ENCODE measurements around the gene SGCD. TPM values are rescaled to one million over a fixed set of nuclear protein-coding genes. Genes with fewer than 3 reads are reported as not detected.

The SGCD gene
- 32.9 TPM for total RNA-seq

DNA sequence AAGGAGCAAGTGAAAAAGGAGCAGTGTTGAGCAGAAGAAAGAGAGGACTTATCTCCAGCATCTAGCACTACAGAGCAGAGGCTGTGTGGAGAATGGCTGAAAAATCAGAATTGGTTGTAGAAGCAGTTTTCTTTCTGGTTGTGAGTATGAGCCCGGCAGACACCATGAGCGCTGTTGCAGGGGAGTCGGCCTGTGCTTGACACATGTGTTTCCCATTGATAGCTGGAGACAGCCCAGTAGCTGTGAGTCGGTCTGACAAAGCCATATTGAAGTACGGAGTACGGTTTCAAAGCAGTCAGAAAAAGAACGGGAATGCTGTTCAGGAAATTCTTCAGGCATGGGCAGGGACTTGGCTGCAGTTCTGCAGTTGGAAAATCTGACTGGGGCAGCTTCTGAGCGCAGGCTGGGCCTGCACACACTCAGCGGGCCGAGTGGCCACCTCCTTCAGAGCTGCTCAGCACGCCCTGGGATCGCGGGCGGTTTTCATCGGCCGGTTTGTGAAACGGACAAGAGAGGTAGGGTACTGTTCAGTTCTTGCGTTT lies at the start of gene SGCD:
Gene SGCD, plus strand, starts transcription at position 447 of the 542 bp plus-strand sequence.
- ATAC-seq (peak; percentile 93), DNase-seq (ENCODE audit: low spot score) (peak; percentile 78)
- intact Hi-C loops (cut with DNase I) = no loop called here

DNA sequence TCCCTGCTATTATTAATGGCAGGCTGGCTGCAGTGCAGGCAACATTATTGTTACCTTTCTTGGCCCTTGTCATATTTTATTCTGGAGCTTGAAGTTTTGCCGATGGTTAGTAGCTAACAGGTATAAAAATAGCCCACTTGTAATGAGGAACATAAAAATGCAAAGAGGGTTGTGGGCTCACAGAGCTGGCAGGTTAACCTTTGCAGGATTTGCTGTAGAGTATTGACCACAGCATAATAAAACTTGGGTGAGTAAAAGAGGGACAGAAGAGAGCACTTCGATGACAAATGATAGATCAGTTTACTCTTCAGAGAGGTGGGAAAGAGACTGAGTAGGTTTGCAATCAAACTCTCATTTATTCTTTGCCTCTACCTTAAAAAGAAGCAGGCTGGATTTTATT lies 49.7 kb upstream of the SGCD start:
- no peak for ATAC-seq
- DNase-seq (ENCODE audit: low spot score) = no peak
- intact Hi-C loops (cut with DNase I) = no loop called here

DNA sequence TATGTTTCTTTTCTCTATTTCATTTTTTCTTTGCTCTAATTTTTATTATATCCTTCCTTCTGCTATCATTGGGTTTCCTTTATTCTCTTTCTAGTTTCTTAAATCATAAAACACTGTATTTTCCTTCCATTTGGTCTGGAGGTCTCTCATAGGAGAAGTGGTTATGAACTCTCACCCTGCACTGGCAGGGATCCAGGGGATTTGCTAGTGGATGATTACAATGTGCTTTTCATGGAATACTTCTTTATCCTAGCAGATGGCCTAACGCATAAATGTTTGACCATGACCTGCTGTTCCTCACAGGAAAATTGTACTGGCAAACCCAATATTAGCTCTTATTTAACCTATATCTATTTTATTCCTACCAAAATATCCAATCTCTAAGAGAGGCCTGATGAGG lies 31.5 kb upstream of the SGCD start:
- DNase-seq (ENCODE audit: low spot score) (peak; percentile 74), ATAC-seq (peak; percentile 65)
- intact Hi-C loops (cut with DNase I) = no loop called here

DNA sequence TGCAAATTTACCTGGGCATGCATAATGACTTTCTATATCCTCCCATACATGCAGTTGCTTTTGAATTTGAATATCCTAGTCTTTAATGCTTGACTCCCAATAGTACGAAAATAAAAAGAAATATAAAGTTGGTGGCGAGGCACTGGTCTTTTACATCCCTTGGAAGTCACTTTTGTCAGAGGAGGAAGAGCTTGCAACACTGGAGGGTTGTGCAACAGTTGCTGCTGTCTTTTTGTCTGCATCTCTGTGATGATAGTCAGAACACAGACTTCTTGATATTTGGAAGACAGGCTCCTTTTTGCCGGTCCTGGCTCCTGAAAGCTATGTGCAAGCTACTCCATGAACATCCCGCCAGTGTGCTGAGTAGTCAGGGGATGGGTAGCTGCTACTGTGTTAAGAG lies 16.8 kb upstream of the SGCD start:
- intact Hi-C loops (cut with DNase I) = no loop called here
- ATAC-seq (no peak), DNase-seq (ENCODE audit: low spot score) (no peak)

DNA sequence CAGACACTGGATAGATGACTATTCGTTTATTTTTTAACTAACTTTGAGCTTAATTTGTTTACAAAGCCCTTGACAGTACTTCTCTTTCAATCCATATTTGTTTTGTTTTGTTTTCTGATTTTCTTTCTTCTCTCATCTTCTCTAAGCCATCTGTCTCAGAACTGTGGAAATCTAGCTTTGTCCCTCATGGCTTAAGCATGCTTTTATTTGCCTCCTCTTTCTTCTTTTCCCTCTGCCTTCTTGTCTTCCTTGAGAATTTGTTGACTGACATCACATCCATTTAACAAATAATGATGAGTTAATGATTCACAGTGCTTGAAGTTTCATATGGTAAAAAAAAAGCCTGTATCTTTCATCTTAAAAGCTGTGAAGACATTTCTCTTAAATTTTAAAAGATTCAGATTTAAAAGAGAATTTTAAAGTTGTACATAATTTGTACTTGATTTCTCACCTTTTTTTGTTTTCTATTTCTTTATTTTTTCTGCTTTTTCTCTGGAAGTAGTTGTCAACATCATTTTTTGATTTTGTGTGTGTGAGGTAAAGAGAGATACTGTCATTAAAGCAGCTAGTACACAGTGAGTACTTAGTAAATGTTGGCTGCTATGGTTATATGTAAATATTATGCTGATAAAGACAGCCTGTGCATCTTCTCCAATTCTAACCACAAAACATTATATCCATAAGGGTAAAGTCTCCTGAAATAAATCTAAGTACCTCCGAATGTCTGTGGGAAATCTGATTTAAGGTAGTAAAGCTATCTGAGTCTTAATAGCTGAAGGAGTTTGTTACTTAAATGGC lies 13.9 kb upstream of the SGCD start:
- ATAC-seq = no peak
- DNase-seq (ENCODE audit: low spot score) = no peak
- intact Hi-C loops (cut with DNase I) = no loop called here

DNA sequence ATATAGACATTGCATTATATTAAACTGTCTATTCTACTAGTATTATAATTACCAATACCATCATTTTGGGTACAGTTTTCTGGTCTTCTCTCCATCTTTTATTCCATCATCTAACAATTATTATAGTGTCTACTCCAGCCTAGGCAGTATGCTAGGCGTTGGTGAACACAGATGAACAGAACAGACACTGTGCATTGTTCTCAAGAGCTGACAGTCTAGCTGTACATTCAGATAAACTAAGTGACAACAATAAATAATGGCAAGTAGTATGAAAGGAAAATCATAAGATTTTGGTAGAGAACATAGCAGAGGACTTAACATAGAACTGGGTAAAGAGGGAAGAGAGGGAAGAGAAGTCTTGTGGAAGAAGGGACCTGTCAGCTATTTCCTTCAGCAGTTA lies 12.5 kb upstream of the SGCD start:
- intact Hi-C loops (cut with DNase I) = no loop called here
- no peak for DNase-seq (ENCODE audit: low spot score)
- ATAC-seq = no peak

DNA sequence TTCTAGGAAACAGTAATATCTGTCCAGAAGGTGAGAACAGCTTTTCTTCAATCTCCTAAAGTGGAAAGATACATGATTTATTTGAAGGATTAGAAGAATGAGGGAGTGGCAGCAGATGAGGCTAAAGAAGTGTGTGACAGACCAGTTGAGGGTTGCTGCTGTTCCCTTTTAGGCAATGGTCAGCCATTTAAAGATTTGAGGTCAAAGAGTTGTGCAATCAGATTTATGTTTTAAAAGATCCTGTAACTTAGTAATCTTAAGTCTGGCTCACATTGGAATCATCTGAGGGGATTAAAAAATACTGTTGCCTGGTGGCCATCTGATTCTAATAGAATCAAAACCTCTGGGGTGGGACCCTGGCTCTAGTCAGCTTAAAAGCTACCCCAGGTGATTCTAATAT lies 4.3 kb upstream of the SGCD start:
- intact Hi-C loops (cut with DNase I) = no loop called here

DNA sequence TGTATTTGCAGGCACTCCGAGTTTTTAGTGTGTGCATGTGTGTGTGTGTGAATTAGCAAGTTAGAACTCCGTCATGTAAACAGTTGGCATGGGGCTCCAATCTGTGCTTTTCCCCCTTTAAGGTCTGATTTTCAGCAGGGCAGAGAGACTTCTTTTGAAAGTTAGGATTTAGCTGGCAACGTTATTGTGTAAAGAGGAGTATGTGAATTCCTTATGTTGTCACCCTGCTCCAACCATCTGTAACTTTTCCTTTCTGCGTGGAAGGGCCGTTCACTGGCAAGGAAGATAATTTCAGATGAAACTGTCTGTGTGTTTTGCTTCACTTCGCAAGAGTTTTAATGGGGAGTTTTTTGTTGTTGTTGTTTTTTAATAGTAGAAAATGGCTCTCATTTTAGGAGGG lies 332 bp downstream of the SGCD start:
- DNase-seq (ENCODE audit: low spot score) = no peak
- intact Hi-C loops (cut with DNase I) = no loop called here
- ATAC-seq = peak; percentile 18

More for the DNA sequence above, 4.3 kb upstream of the SGCD start:
- no peak for DNase-seq (ENCODE audit: low spot score)
- no peak for ATAC-seq

DNA sequence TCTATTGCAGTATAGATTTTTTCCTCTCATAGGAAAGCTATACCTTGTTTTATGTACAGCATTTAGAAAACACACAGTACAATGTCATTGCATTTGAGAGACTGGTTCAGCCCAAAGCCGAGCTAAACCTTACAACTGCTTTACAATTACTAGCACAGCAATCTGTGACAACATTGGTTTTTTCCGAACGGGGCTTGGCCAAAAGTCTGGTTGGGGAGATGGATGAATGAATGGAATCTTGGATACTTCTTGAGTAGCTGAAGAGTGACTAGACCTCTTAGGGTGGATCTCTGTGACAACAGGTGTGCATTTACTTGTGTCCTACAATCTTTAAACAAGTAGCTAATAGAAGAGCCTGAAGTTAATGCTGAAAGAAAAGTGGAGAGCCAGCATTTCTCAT lies 1.2 kb downstream of the SGCD start:
- DNase-seq (ENCODE audit: low spot score) = no peak
- no peak for ATAC-seq
- intact Hi-C loops (cut with DNase I) = no loop called here

DNA sequence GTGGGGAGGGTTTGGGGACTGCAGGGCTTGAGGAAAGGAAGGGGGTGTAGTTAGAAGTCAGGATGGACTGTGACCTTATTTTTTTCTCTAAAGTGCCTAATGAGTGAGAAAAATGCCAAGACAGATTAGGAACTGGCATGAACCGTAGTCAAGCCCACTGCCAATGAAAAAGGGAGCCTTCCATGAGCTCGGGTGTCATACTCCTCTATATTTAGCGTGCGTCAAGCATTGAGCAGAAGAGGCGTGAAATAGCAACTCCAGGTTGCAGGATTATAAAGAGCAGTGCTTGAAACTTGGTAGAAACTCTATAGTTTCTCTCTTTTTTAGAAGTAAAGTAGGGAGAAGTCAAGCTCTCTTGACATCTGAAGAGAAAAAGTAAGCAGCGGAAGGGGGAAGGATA lies 1.8 kb downstream of the SGCD start:
- no peak for DNase-seq (ENCODE audit: low spot score)
- intact Hi-C loops (cut with DNase I) = no loop called here
- no peak for ATAC-seq

DNA sequence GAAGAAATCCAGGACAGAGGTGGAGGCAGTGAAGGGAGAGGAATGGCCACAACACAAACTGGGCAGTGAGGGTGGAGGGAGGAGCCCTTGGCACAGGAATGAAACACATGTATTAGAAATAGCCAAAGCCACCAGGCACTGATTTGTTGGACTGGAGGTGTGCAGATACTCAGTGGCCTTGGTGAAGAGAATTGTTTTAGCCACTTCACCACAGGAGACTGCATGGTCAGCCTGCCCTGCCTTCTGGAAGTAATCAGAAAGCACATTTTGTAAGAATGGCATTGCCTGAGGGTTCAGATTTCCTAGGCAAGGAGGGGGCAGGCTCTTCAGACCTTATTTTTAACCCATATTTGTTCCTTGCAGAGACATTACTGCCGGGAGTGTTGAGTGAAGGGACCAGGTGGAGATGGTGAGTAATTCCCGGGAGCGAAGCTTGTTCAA lies 2.2 kb downstream of the SGCD start:
- intact Hi-C loops (cut with DNase I) = no loop called here
- ATAC-seq (no peak), DNase-seq (ENCODE audit: low spot score) (no peak)

DNA sequence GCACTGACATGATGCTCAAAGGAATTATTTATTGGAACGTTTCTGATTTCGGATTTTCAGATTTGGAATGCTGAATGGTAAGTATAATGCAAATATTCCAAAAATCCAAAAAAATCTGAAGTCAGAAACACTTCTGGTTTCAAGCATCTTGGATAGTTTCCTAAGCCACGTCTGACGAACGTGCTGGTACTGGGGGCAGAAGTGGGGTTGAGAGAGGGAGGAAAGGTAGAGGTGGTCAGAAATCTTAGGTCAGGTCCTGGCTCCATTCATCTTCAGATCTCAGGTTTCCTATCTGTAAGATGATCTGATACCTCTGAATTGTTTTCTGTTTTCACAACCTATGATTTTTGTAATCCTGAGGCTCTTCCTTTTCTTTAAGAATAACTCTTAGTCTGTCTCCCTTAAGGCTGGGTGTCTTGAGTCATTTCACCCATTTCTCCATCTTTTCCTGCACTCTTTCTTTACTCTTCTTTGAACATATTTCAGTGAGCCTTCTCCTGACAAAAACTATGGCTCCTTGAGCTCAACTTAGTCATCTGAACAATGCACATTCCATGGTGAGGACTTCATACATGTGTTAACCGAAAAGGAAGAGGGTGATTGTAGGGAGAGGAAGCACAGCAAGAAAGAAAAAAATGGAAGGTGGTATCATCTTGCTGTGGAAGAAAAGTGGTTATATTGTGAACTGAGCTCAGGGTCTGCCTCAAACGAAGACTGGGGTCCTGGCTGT lies 3.3 kb downstream of the SGCD start:
- ATAC-seq = no peak
- no peak for DNase-seq (ENCODE audit: low spot score)
- intact Hi-C loops (cut with DNase I) = no loop called here

DNA sequence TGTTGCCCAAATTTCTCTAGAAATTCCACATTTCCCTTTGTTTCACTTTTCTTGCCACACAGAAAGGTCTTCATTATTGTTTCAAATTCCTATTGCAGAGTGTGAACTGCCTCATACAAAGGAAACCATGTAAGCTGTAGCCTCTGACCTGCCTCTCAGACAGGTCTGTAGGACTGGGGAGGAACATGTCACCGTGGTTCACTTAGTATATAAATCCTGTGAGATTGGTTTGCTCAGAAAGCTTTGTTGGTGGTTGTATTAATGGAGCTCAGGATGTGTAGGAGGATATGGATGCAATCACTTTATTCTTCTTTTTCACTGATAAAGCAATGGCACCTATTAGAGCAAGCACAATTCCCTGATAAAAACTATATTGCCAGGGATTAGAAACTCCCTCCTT lies 4.2 kb downstream of the SGCD start:
- intact Hi-C loops (cut with DNase I) = no loop called here
- no peak for DNase-seq (ENCODE audit: low spot score)
- ATAC-seq = no peak

DNA sequence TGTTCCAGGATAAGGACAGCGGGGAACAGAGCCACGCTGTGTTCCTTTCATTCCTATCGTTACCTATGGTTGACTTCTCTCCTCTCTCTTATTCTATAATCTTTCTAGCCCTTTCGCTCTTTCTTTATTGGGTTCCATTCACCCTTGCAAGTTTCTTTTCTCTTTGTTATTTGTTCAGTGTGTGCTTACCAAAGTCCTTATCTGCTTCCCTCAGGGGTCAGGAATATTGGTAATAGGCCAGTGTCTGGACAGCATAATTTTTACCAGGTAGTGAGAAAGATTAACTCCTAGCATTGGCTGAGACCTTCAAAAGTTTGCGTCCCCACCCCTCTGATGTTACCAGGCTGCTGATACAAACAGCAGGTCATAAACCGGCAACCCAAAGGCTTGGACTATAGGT lies 4.9 kb downstream of the SGCD start:
- DNase-seq (ENCODE audit: low spot score) = no peak
- intact Hi-C loops (cut with DNase I) = no loop called here
- ATAC-seq = no peak

DNA sequence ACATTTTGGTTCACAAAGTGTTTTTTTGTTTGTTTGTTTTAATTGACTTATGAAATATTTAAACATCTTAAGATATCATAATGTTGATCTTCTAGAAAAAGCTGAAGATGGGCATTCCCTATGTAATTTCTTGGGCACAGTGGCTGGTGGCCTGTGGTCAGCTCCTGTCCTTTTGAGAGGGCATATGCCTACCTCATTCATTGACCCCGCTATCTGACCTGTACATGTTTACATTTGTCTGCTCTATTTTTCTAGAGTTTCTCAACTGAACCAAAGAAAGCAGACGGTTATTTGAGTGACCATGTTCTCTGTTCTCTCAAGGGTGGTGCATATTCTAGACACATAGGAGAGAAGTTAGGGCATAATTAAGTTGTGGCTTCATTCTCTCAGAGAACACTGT lies 5.3 kb downstream of the SGCD start:
- intact Hi-C loops (cut with DNase I) = no loop called here
- DNase-seq (ENCODE audit: low spot score) = no peak
- ATAC-seq = no peak

DNA sequence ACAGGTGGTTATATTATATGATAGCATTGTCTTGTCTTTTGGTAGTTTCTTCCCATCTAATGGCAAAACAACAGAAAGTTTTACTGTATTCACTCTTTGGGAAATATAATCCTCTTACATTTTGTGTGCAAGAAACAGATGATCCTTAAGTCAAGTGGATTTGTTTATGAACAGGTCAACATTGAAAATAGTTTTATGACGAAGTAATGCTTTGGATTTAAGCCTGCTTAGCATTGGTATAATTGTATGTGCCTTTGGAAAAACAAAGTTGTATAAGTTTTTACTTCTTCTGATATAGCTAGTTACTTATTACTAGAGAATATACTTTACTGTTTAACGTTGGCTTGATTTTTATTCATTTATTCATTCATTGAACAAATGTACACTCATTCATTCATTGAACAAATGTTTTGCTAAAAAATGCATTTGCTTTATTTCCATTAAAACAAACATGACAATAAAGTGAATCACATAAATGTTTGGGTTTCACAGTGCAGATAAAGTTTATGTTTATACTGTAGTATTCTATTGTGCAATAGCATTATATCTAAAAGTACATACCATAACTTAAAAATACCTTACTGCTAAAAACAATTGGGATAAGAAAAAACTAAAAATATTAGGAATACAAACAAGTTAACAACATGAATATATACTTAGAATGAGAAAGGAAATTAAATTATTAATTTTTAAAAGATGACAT lies 12.3 kb downstream of the SGCD start:
- ATAC-seq = no peak
- DNase-seq (ENCODE audit: low spot score) = no peak
- intact Hi-C loops (cut with DNase I) = no loop called here

DNA sequence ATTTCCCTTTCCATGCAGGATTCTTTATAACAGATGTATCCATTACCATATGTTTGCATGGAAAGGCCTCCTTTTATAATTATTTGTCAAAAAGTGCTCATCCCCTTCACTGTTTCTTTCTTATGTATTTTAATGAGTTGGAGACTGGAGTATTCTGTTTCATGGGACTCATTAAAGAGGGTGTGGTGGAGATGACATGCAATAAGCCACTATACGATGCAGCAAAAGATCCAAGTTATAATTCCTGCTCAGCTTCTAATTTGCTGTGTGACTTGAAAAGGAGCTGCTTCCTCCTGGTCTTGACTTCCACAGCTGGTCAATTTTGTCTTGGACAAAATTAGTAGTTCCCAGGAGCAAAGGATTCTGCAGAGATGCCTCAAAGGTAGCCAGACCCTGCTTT lies 13.9 kb downstream of the SGCD start:
- DNase-seq (ENCODE audit: low spot score) (no peak), ATAC-seq (no peak)
- intact Hi-C loops (cut with DNase I) = no loop called here

DNA sequence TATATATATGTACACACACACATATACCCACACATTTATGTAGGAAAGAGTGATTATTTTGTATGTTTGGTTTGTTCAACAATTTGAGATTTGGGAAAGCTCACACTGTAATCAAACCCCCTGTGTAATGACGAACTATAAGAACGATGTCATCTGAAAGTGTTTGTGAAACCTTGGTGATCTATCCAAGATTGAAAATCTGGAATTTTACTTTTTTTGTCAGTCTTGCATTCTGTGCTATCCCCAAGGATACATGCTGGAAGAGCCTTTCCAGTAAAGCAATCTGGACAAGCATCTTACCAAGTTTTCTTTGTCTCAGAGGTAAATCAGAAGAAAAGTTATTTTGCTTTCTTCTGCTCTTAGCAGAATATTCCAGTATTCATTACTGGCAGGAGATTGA lies 23.3 kb downstream of the SGCD start:
- intact Hi-C loops (cut with DNase I) = no loop called here
- ATAC-seq (no peak), DNase-seq (ENCODE audit: low spot score) (no peak)

DNA sequence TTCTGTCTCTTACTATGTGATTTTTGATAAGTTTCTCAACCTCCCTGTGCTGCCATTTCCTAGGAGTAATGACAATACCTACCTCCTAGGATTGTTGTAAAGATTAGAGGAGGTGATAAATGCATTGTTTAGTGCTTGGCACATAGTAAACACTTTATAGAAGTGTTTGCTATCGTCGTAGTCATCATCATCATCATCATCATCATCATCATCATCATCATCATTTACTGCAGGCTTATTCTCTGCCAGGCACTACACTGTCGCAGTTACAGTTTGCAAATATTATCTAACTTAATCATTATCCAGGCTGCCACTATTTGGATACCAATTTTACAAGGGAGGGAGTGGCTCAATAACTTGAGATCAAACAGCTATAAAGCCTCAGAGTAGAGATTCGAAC lies 24.5 kb downstream of the SGCD start:
- intact Hi-C loops (cut with DNase I) = no loop called here
- ATAC-seq = no peak
- no peak for DNase-seq (ENCODE audit: low spot score)

DNA sequence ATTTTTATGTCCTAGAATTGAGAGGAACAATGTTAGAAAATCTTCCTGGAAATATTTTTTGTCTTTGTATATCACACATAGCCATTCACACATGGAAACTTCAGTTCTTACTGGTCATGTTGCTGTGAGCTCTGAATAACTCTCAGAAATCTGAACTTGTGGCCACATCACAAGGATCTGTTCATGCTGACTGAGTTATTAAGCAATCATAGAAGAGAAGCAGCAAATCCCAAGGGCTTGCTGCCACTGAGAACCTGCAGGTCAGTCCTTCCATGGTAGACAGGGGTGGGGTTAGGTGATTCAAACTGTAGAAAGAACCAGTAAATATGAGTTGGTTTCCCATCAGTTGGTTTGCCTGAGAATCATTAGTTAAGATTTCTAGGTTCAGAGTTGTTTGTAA lies 27.6 kb downstream of the SGCD start:
- intact Hi-C loops (cut with DNase I) = no loop called here
- DNase-seq (ENCODE audit: low spot score) = no peak
- no peak for ATAC-seq

Measured in sciatic nerve (tissue), 2 donors.